OCI-M2 (cell line): ENCODE measurements around the gene EFS.
"Not testable (repeated sequence)": the region's sequence is repeated elsewhere in the genome, so short reads cannot be mapped to it uniquely, and the experiment has no call there.

Source experiments
- DNase-seq: peaks from one replicate; lab custom pipeline; 2025; ENCODE audit not compliant: unreplicated experiment; lab: John Stamatoyannopoulos, UW

Gene EFS

DNA sequence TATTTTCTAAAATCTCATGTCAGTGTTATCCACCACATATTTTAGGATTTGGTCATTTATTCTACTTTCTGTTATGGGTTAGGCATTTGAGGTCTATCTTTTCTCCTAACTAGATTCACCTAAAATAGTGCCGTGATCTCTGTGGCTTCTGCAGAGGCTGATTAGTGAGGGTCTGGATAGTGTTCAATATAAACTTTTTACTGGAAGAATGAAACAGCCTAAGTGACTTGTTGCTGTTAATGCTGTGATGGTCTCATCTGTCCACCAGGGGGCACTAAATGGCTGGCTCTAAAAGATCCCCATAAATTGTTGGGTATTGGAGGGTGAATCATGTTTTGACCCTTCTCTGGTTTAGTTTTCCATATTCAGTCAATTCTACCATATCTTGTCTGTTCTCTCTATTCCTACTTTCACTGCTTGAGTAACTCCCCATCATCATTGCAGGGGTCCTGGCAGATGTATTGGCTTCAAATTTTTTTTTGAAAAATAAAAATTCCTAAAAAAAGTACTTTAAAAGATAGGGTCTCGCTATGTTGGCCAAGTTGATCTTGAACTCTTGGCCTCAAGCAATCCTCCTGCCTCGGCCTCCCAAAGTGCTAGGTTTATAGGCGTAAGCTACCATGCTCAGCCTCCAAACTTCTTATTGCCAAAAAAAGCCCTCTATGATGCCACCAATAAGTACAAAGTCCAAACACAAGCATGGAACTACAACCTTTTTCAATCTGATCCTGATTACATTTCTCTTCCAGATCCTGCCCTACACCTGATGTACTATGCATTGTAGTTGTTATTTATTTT lies 36.8 kb downstream of the EFS start:
- DNase-seq = peak; percentile 81

DNA sequence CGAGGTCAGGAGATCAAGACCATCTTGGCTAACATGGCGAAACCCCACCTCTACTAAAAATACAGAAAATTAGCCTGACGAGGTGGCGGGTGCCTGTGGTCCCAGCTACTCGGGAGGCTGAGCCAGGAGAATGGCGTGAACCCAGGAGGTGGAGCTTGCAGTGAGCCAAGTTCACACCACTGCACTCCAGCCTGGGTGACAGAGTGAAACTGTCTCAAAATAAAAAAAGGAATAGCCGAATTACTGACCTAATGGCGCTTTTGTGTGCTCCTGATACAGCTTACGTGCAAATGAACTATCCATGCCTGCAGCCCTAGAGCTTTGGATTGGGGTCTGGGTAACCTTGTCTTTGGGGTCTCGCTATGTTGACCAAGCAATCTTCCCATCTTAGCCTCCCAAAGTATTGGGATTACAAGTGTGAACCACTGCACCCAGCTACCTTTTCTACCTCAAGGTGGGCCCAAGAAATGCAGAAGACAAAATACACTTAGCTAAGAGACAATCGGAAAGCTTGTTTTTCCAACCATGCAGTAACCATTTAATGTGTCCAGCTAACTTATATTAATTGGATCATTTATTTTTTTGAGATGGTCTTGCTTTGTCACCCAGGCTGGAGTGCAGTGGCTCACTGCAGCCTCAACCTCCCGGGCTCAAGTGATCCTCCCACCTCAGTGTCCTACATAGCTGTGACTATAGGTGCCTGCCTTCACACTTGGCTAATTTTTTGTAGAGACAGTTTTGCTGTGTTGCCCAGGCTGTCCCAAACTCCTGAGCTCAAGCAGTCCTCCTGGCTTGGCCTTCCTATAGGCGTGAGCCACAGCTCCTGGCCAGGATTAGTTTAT lies 38.3 kb downstream of the EFS start:
- DNase-seq = no peak

DNA sequence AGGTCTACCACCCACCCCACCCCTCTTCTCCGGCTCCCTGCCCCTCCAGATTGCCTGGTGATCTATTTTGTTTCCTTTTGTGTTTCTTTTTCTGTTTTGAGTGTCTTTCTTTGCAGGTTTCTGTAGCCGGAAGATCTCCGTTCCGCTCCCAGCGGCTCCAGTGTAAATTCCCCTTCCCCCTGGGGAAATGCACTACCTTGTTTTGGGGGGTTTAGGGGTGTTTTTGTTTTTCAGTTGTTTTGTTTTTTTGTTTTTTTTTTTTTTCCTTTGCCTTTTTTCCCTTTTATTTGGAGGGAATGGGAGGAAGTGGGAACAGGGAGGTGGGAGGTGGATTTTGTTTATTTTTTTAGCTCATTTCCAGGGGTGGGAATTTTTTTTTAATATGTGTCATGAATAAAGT lies 39.2 kb downstream of the EFS start:
- not testable (repeated sequence) for DNase-seq

DNA sequence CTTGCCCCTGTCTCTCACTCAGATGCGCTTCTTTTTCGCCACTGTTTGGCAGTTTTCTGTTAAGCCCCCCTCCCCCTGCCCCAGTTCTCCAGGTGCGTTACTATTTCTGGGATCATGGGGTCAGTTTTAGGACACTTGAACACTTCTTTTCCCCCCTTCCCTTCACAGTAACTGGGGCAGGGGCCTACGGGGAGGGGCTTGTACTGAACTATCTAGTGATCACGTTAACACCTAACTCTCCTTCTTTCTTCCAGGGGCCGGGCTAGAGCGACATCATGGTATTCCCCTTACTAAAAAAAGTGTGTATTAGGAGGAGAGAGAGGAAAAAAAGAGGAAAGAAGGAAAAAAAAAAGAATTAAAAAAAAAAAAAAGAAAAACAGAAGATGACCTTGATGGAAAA lies 40.0 kb downstream of the EFS start:
- no peak for DNase-seq

DNA sequence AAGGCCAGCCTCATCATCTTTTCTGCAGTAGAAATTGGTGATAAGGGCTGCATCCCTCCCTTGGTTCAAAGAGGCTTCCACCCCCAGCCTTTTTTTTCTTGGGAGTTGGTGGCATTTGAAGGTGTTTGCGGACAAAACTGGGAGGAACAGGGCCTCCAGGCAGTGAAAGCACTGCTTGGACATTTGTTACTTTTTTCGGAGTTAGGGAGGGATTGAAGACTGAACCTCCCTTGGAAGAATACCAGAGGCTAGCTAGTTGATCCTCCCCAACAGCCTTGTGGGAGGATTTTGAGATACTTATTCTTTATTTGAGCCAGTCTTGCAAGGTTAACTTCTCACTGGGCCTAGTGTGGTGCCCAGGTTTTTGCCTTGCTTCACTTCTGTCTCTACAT lies 40.5 kb downstream of the EFS start:
- DNase-seq = no peak

DNA sequence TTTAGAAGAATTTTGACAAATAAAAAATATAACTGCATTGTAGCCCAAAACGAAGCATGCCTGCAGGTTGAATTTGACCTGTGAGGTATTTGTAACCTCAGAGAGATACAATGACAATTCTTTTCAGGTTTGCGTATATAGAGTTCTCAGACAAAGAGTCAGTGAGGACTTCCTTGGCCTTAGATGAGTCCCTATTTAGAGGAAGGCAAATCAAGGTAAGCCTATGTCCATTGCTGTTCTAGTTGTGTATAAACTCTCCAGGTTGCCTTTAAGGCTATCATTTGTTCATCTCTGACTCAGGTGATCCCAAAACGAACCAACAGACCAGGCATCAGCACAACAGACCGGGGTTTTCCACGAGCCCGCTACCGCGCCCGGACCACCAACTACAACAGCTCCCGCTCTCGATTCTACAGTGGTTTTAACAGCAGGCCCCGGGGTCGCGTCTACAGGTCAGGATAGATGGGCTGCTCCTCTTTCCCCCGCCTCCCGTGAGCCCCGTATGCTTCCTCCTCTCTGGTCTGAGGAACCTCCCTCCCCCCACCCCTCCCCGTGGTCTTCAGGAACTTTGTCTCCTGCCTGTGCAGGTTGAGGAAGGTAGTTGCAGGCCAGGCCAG lies 41.0 kb downstream of the EFS start:
- DNase-seq = no peak

DNA sequence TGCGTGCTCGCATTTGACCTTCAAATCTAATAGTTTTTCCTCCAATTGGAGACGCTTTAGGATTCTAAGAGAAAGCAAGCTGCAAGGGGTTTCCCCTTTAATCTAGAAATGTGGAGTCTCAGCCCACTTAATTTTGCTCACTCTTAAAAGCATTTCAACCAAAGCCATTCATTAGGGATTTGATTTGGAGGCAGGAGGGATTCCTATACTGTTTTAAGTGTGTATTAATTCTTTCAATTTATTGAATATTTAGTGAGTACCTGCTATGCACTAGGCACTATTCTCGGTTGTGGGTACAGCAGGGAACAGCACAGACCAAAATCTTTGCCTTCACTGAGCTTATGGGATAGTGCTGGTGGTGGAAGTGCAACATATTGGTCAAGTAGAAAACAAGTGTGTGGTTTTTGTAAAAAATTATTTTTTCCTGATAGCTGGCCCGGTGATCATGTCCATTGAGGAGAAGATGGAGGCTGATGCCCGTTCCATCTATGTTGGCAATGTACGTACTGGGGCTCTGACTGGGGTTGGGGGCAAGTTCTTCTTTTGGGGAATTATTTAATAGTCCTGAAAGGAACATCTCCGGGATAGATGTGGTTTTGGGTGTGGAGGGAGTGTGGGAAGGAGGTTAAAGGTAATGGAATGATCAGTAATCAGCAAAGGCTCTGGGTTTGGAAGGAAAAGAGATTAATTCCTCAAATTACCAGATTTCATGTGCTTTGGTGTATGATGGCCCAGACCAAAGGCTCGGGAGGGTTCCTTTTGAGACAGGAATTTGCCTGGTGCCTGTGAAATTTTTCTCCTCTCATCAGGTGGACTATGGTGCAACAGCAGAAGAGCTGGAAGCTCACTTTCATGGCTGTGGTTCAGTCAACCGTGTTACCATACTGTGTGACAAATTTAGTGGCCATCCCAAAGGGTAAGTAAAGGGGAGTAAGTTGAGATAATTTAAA lies 42.1 kb downstream of the EFS start:
- no peak for DNase-seq

DNA sequence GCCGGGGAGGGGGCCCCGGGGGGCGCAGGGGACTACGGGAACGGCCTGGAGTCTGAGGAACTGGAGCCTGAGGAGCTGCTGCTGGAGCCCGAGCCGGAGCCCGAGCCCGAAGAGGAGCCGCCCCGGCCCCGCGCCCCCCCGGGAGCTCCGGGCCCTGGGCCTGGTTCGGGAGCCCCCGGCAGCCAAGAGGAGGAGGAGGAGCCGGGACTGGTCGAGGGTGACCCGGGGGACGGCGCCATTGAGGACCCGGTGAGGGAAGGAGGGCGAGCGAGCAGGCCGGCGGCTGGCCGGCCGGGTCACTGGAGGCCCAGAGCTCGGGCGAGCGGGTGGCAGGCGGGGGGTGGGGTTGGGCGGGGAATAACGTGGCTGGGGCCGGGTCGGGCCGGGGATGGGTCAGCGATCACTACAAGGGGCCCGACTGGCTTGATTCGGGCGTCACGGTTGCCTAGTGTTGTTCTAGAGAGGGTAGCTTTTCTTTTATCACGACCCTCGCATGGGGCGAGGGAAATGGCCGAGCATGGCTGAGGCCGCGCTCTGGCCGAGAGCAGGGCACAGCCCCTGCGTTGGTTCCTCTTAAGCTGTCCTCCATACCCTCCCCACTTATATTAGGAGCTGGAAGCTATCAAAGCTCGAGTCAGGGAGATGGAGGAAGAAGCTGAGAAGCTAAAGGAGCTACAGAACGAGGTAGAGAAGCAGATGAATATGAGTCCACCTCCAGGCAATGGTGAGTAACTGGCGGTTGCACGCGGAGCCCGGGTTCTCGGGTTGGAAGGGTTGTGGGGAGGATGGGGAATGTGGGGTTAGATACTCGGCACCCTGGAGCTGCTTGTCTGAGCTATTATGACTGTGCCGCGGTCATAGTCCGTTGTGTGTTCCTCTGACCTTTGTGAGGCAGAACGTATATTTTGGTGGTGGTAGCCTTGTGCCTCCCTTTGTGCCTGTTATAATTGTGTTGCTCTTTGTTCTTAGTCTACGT lies 43.1 kb downstream of the EFS start:
- no peak for DNase-seq

DNA sequence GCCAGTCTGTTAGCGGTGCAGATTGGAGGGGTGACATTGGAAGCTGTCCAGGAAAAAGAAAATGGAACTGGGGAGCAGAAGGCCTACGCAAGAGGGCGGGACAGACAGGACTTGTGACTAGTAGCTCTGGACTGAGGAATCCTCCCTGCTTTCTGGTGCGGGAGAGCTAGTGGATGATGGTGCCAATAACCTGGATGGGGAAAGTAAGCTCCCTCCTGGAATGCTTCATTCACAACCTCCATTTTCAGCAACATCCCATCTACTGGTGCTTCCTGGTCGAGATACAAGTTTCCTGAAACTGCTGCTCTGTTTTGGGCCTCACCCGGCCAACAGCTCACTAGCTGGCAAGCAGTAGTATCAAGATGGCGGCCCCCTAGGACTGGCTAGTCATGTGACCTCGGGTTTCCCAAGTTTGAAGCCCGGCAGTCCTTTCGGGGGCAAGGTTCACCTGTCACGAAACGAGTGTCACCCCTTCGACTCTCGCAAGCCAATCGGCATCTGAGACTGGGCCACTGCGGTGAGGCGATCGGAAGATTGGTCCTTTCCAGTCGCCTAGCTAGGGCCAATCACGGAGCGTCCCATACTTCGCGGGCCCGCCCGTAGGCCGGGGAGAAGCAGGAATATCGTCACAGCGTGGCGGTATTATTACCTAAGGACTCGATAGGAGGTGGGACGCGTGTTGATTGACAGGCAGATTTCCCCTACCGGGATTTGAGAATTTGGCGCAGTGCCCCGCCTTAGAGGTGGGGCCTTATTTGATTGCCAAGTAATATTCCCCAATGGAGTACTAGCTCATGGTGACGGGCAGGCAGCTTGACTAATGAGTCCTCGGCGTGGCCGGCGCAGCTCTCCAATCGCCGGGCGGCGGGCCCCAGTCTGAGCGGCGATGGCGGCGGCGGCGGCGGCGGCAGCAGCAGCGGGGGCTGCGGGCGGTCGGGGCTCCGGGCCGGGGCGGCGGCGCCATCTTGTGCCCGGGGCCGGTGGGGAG lies 44.1 kb downstream of the EFS start, which contains the start of gene PABPN1:
TSS of gene PABPN1 (plus strand) at position 874 of the 988 bp plus-strand sequence. CDS start at position 887, 13 bp downstream.
- DNase-seq = peak; percentile 99

DNA sequence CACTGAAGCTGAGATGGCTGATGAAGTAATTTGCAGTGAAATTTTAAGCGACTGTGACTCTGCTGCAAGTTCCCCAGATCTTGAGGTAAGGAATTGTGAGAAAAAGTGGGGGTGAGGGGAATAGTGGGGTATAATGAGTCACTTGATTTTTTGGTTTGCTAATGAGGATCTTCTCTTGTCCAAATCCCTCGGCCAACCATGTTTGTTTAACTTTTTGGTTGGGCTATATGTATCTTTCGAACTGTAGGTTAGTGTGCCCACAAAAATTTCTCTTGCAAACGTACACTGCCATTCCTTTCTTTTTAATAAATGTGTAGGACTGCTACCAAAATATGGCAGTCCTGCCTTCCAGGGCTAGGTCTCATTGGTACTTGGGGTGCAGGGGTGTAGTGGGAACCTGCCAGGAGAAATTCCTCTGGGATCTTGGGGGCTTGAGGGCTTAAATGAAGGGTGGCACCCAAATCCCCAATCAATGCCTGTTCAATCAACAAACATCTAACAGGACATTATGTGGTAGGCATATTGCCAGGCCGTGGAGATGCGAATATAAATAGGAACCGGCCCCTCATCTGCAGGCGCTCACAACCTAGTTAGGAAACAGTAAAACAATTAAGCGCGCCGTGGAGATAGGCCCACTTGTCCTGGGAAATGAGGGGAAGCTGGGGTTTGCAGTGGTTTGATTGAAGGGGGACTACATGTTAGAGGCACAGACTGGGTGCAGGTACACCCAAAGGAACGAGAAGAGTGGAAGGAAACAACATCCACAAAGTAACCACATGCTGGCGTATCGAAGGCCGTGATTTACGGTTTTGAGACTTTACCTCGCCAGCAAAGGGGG lies 45.0 kb downstream of the EFS start:
- DNase-seq = no peak

DNA sequence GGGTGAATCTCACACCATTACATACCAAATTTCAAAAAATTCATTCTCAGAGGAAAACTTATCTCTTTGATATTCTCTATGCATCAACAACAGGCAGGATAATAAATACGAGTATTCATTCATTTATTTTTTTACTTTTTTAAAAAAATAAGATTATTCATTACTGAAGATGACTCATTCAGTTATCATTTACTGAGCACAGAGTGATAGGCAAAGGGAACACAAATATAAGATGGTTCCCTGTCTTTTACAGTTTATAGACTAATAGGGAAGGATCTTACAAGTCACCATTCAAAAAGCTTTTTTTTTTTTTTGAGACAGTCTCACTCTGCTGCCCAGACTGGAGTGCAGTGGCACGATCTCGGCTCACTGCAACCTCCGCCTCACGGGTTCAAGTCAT lies 48.7 kb downstream of the EFS start:
- no peak for DNase-seq

DNA sequence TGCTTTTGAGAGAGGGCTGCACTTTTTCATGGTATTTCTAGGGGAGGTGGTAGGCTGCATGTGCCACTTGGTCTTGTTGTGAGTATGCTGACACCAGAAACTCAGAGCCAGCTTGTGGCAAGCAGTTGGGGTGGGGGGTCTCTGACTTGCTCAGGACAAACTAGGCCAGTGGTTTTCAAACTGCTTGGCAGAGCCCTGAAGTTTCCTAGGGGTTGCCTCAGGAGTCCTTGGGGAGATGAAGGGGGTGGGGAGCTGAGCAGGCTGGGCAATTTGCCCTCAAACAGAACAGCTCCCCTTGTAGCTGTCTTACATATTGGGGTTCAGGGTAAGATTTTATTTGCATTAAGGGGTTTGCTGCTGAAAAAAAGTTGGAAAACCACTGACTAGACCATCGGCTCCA lies 54.4 kb downstream of the EFS start:
- DNase-seq = no peak

DNA sequence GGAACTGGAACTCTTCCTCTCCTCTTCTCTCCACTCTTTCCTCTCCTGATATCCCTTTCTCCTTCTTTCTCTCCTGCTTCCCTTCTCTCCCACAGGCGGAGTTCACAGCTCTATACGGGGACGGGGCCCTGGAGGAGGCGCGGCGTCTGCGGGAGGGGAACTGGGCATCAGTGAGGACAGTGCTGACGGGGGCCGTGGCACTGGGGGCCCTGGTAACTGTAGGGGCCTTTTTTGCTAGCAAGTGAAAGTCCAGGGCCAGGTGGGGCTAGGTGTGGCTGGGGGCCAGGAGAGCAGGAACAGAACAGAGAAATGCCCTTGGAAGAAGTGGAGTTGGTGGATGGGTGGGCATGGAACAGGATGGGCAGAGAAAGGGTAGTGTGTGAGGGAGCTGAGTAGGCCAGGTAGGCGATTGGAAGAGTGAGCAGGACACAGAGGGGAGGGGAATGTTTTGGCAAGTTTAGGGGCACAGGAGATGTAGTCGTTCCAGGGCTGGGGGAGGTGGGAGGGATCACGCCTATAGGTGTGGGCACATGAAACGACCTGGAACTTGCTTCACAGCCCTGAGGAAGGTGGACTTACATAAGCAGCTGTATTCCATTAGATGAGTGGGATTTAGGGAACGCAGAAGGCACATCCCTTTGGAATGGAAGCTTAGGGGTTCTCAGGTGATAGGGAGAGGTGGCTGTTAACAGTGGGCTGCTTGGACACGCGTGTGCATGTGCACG lies 56.1 kb downstream of the EFS start:
- no peak for DNase-seq

DNA sequence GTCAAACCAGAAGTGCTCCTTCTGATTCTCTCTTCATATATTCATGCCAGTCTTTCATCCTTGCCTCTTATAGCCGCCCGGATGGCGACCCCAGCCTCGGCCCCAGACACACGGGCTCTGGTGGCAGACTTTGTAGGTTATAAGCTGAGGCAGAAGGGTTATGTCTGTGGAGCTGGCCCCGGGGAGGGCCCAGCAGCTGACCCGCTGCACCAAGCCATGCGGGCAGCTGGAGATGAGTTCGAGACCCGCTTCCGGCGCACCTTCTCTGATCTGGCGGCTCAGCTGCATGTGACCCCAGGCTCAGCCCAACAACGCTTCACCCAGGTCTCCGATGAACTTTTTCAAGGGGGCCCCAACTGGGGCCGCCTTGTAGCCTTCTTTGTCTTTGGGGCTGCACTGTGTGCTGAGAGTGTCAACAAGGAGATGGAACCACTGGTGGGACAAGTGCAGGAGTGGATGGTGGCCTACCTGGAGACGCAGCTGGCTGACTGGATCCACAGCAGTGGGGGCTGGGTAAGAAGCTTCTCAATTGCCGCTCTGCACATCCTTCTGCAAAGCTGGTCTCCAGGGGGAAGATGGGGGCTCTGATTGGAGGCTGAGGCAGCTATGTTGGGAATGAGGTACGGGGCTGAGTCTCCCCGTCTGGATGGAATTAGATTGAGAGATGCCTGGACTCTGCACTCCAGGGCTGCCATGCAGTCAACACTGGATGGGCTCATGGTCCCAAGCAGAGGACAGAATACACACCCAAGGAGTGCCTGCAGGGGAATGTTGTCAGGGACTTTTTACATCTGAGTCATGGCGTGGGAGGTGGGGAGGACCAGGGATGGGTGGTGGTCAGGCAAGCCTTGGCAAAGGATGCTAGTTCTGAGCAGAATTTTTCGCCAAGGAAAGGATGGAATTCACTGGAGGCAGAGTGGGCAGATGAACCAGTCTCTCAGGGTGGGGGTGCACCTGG lies 57.0 kb downstream of the EFS start:
- DNase-seq = no peak

DNA sequence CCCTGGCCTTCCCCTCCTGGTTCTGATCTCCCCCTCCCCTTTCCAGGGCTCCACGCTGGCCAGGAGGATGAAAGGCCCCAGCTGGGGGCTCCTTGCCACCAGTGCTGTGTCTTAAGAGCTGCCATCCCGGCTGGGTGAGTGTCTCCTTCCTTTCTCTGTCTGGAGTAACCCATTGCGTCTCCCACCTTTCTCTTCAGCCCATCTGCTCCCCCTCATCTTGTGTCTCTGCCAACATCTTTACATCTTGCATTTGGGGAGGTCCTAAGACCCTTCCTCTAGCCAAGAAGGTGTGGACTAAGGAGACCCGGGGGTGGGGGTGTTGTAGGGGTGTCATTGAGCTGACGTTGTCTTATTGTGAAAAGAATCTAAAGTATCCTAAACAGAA lies 57.8 kb downstream of the EFS start:
- no peak for DNase-seq
